Activated CD4-positive, alpha-beta memory T cell treated with anti-CD3 and anti-CD28 coated beads for 36 hours (primary cell): ENCODE results near the gene SHROOM3. TPM values are rescaled to one million over a fixed set of nuclear protein-coding genes. Genes with fewer than 3 reads are reported as not detected.
"Not testable (repeated sequence)": the region's sequence is repeated elsewhere in the genome, so short reads cannot be mapped to it uniquely, and the experiment has no call there.

Experiments
- CTCF ChIA-PET: fragments of 350-600 bp; sonication (Branson Sonifier 250); formaldehyde crosslinking; loops from one replicate; lab custom pipeline; 2021; ENCODE audit warnings: antibody characterized with exemption, inconsistent platforms; lab: Charles Lee
- POLR2A ChIA-PET: fragments of 350-600 bp; sonication (Branson Sonifier 250); formaldehyde crosslinking; loops from one replicate; lab custom pipeline; 2021; ENCODE audit warnings: antibody characterized with exemption; lab: Charles Lee
- DNase-seq: peaks from one replicate; pipeline ENCODE4 v3.0.0-alpha.2; 2020
- H3K27ac Mint-ChIP-seq: one replicate; pipeline ENCODE4 v1.8.0; 2021; ENCODE audit warnings: mixed read lengths
- H3K27me3 Mint-ChIP-seq: one replicate; pipeline ENCODE4 v1.8.0; 2021; ENCODE audit warnings: mixed read lengths
- H3K36me3 Mint-ChIP-seq: one replicate; pipeline ENCODE4 v1.8.0; 2021; ENCODE audit warnings: mixed read lengths
- H3K4me1 Mint-ChIP-seq: one replicate; pipeline ENCODE4 v1.8.0; 2021; ENCODE audit warnings: low read depth, mixed read lengths
- H3K4me3 Mint-ChIP-seq: one replicate; pipeline ENCODE4 v1.8.0; 2021; ENCODE audit warnings: mild to moderate bottlenecking, mixed read lengths
- H3K9me3 Mint-ChIP-seq: one replicate; pipeline ENCODE4 v1.8.0; 2021; ENCODE audit warnings: mixed read lengths
- intact Hi-C: fragments of 100-400 bp; cut with micrococcal nuclease; formaldehyde crosslinking; loops from one replicate; pipeline ENCODE4 v1.15.1; 2023
- total RNA-seq, 2 experiments: library from RNA; stranded (reverse); gene quantifications; one replicate each; pipeline ENCODE4 v1.2.3, GENCODE V29; 2021

The SHROOM3 gene
- total RNA-seq, 2 experiments from 2014 or later = not detected

DNA sequence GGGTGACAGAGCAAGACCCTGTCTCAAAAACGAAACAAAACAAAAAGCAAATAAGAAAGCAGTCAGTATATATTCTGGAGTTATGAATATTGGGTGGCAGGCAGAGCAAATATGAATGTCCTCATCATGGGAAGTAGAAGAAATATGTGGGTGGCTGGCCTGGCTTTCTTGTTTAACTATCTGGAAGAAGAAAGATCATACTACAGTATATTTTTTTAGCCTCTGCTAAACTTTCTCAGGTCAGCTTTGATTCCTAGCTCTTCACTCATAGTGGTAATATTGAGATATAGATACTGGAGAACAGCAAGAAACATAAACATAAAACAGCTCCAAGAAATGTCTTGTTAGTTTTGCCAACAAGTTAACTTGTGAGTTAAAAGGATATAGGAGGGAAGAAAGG lies 270.4 kb downstream of the SHROOM3 start:
- intact Hi-C loops = no loop called here
- H3K27me3 Mint-ChIP-seq = peaks cover 11% of the 10 kb centered on the region
- no peak overlapping the region for H3K27ac Mint-ChIP-seq
- ChIA-PET CTCF (no interaction called here), POLR2A (no interaction called here)
- no peaks in the 10 kb centered on the region for H3K36me3 Mint-ChIP-seq
- no peaks in the 10 kb centered on the region for H3K4me1 Mint-ChIP-seq
- no peaks in the 10 kb centered on the region for H3K9me3 Mint-ChIP-seq
- no peak for DNase-seq
- no peak overlapping the region for H3K4me3 Mint-ChIP-seq

DNA sequence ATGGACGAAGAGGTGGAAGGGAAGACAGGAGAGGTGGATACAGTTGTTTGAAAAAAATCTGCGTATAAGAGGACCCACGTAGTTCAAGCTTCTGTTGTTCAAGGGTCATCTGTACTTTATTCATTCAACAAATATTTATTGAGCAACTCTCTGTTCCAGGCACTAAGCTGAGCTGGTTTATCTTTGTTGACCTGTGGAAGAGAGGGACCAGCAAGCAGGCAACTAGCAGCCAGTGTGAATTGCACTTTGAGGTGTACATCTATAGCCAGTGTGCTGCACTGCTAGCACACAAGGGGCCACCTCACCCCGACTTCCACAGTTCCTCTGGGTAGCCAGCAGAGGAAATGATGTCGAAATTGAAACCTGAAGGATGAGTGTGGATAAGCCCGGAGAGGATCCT lies 271.6 kb downstream of the SHROOM3 start:
- H3K4me1 Mint-ChIP-seq = no peaks in the 10 kb centered on the region
- H3K4me3 Mint-ChIP-seq = no peak overlapping the region
- H3K27me3 Mint-ChIP-seq = peaks cover 9% of the 10 kb centered on the region
- H3K36me3 Mint-ChIP-seq = no peaks in the 10 kb centered on the region
- H3K27ac Mint-ChIP-seq = no peak overlapping the region
- CTCF ChIA-PET = no interaction called here
- intact Hi-C loops = no loop called here
- POLR2A ChIA-PET = no interaction called here
- no peaks in the 10 kb centered on the region for H3K9me3 Mint-ChIP-seq
- DNase-seq = no peak

- intact Hi-C loops = no loop called here
- Mint-ChIP-seq H3K4me3 (no peak overlapping the region), H3K27me3 (peaks cover 9% of the 10 kb centered on the region), H3K9me3 (no peaks in the 10 kb centered on the region), H3K36me3 (no peaks in the 10 kb centered on the region), H3K4me1 (no peaks in the 10 kb centered on the region), H3K27ac (no peak overlapping the region)
- CTCF ChIA-PET = no interaction called here
- POLR2A ChIA-PET = no interaction called here
- DNase-seq = no peak
These were observed 274.1 kb downstream of the SHROOM3 start for GRCh38 chr4:76708971-76709771.

DNA sequence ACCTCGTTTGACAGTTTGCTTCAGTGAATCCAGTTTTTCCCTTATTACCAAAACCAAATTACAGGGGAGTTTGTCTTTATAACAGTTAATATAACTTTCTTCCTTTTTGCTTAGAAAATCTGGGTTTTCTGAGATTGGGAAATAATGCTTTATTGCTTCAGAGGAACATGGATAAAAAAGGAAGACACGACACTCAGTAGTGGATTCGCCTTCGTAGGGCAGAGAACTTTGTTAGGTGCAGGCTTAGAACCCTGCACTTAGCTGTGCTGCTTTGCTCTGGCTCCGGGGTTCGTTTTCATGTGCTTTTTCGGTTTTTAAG lies 274.7 kb downstream of the SHROOM3 start:
- no peaks in the 10 kb centered on the region for H3K9me3 Mint-ChIP-seq
- no peaks in the 10 kb centered on the region for H3K36me3 Mint-ChIP-seq
- no peak overlapping the region for H3K27ac Mint-ChIP-seq

GRCh38 chr4:76712564-76712963 lies 277.5 kb downstream of the SHROOM3 start:
- H3K27me3 Mint-ChIP-seq = peaks cover 4% of the 10 kb centered on the region
- POLR2A ChIA-PET = no interaction called here
- H3K9me3 Mint-ChIP-seq = no peaks in the 10 kb centered on the region
- CTCF ChIA-PET = interaction anchor here (0.8 kb wide), 1 partner anchor 10 kb away, joined by 3 read pairs; no protein-coding TSS in a partner anchor
- intact Hi-C loops = no loop called here
- DNase-seq = no peak
- no peaks in the 10 kb centered on the region for H3K4me1 Mint-ChIP-seq
- no peaks in the 10 kb centered on the region for H3K36me3 Mint-ChIP-seq
- no peak overlapping the region for H3K27ac Mint-ChIP-seq
- no peak overlapping the region for H3K4me3 Mint-ChIP-seq

More for the DNA sequence above, 274.7 kb downstream of the SHROOM3 start:
- intact Hi-C loops = no loop called here
- CTCF ChIA-PET = no interaction called here
- H3K4me1 Mint-ChIP-seq = no peaks in the 10 kb centered on the region
- H3K4me3 Mint-ChIP-seq = no peak overlapping the region
- POLR2A ChIA-PET = no interaction called here
- peaks cover 9% of the 10 kb centered on the region for H3K27me3 Mint-ChIP-seq
- no peak for DNase-seq

DNA sequence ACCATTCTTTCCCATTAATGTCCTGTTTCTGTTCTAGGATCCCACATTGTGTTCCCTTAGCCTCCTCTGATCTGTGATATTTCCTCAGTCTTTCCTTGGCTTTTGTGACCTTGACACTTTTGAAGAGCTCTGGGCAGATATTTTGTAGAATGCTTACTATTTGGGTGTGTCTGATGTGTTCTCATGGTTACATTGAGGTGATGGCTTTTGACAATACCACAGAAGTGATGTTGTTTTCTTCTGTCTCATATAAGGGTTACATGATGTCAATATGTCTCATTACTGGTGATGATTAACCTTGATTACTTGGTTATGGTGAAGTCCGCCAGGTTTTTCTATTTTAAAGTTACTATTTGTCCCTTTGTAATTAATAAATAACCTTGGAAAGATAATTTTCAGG lies 279.2 kb downstream of the SHROOM3 start:
- Mint-ChIP-seq H3K9me3 (no peaks in the 10 kb centered on the region), H3K4me1 (no peaks in the 10 kb centered on the region), H3K27ac (no peak overlapping the region), H3K36me3 (no peaks in the 10 kb centered on the region), H3K27me3 (peaks cover 7% of the 10 kb centered on the region), H3K4me3 (no peak overlapping the region)
- POLR2A ChIA-PET = no interaction called here
- intact Hi-C loops = no loop called here
- DNase-seq = no peak
- CTCF ChIA-PET = no interaction called here

DNA sequence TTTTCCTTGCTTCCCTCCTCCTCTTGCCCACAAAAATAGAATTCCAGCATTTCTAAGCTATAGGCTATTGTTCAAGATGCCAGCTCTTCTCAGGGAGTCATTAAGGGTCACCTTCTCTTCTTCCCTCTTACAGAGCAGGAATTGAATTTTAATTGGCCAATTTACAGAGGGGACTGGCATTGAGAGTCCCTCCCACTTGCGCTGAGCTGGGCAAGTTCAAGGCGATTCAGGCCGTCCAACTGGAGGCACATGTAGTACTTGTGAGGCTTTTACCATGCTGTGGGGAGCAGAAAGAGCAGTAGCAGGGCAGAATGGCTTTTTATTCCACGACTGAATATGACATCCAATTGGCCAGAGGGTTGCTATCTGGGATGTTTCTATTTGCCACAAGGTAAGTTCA lies 281.0 kb downstream of the SHROOM3 start:
- Mint-ChIP-seq H3K27me3 (peaks cover 3% of the 10 kb centered on the region), H3K4me1 (no peaks in the 10 kb centered on the region), H3K4me3 (no peak overlapping the region), H3K27ac (no peak overlapping the region), H3K36me3 (no peaks in the 10 kb centered on the region), H3K9me3 (no peaks in the 10 kb centered on the region)
- POLR2A ChIA-PET = no interaction called here
- DNase-seq = no peak
- CTCF ChIA-PET = interaction anchor here (1.0 kb wide), 1 partner anchor 10 kb away, joined by 3 read pairs; no protein-coding TSS in a partner anchor
- intact Hi-C loops = no loop called here

DNA sequence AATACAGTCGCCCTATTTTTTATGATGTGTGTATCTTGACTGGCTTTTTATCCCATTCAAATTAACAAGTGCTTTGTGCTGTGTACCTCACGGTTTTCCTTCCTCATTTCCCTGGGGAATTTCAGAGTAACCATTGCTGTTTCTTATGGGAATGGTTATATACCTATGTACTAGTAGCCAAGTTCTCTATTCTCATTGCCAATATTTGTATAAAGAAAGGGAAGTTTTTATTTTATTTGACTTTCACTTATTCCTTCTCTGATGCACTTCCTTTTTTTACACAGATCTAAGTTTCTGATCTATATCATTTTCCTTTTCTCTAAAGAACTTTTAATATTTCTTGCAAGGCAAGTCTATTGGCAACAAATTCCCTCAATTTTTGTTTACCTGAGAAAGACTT lies 281.6 kb downstream of the SHROOM3 start:
- Mint-ChIP-seq H3K4me1 (no peaks in the 10 kb centered on the region), H3K4me3 (no peak overlapping the region), H3K36me3 (no peaks in the 10 kb centered on the region), H3K27me3 (peaks cover 3% of the 10 kb centered on the region), H3K9me3 (no peaks in the 10 kb centered on the region), H3K27ac (no peak overlapping the region)
- DNase-seq = no peak
- ChIA-PET CTCF (no interaction called here), POLR2A (no interaction called here)
- intact Hi-C loops = no loop called here

DNA sequence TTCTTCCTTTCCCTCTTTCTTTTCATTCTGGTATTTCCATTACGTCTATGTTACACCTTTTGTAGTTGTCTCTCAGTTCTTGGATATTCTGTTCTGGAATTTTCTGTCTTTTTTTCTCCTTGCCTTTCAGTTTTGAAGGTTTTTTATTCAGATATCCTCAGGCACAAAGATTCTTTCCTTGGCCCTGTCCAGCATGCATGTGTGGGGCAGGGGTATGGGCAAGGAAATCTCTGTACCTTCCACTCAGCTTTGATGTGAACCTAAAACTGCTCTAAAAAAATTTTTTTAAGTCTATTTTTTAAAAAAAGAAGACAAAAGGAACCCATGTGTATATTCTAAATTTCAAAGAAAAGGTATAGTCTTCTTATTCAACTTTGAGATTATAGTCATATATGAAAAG lies 282.4 kb downstream of the SHROOM3 start:
- H3K4me1 Mint-ChIP-seq = no peaks in the 10 kb centered on the region
- no peaks in the 10 kb centered on the region for H3K9me3 Mint-ChIP-seq
- H3K27ac Mint-ChIP-seq = no peak overlapping the region
- DNase-seq = no peak
- no peaks in the 10 kb centered on the region for H3K36me3 Mint-ChIP-seq
- H3K4me3 Mint-ChIP-seq = no peak overlapping the region
- CTCF ChIA-PET = no interaction called here
- H3K27me3 Mint-ChIP-seq = peaks cover 3% of the 10 kb centered on the region
- POLR2A ChIA-PET = interaction anchor here (1.3 kb wide), 1 partner anchor 12 kb away, joined by 3 read pairs; no protein-coding TSS in a partner anchor
- intact Hi-C loops = no loop called here

GRCh38 chr4:76718021-76718420 lies 283.0 kb downstream of the SHROOM3 start:
- Mint-ChIP-seq H3K9me3 (no peaks in the 10 kb centered on the region), H3K4me1 (no peaks in the 10 kb centered on the region), H3K27me3 (peaks cover 3% of the 10 kb centered on the region), H3K27ac (no peak overlapping the region), H3K4me3 (no peak overlapping the region), H3K36me3 (no peaks in the 10 kb centered on the region)
- ChIA-PET POLR2A (interaction anchor here (1.3 kb wide), 1 partner anchor 11 kb away, joined by 3 read pairs; no protein-coding TSS in a partner anchor), CTCF (interaction anchor here (0.6 kb wide), 1 partner anchor 210 kb away, joined by 4 read pairs; no protein-coding TSS in a partner anchor)
- DNase-seq = no peak
- intact Hi-C loops = no loop called here

GRCh38 chr4:76718831-76719230 lies 283.8 kb downstream of the SHROOM3 start:
- Mint-ChIP-seq H3K9me3 (no peaks in the 10 kb centered on the region), H3K4me3 (no peak overlapping the region), H3K27ac (no peak overlapping the region), H3K36me3 (no peaks in the 10 kb centered on the region), H3K4me1 (no peaks in the 10 kb centered on the region), H3K27me3 (peaks cover 3% of the 10 kb centered on the region)
- ChIA-PET CTCF (interaction anchor here (0.6 kb wide), 1 partner anchor 211 kb away, joined by 4 read pairs; no protein-coding TSS in a partner anchor), POLR2A (no interaction called here)
- DNase-seq = no peak
- intact Hi-C loops = no loop called here

DNA sequence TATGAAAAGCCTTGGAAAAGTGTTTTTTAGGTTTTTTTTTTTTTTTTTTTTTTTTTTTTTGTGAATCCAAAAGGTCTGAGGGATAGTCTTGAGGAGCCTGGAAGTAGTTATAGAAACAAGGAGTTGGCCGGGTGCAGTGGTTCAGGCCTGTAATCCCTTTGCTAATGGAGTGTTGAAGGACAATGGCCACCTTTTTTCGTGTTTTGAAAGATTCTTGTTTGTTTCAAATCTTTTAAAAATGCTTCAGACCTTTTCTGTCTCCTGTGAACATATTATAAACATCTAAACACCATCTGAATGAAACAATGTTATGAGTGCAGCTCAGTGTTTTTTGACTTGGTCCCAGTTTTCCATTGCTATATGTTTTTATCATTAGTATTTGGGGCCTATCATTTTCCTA lies 285.1 kb downstream of the SHROOM3 start:
- intact Hi-C loops = no loop called here
- no peaks in the 10 kb centered on the region for H3K4me1 Mint-ChIP-seq
- no peaks in the 10 kb centered on the region for H3K9me3 Mint-ChIP-seq
- no peak for DNase-seq
- no peak overlapping the region for H3K4me3 Mint-ChIP-seq
- H3K27ac Mint-ChIP-seq = no peak overlapping the region
- no peaks in the 10 kb centered on the region for H3K36me3 Mint-ChIP-seq
- peaks cover 3% of the 10 kb centered on the region for H3K27me3 Mint-ChIP-seq
- ChIA-PET CTCF (interaction anchor here (1.0 kb wide), 1 partner anchor 40 kb away, joined by 3 read pairs; no protein-coding TSS in a partner anchor), POLR2A (no interaction called here)

- H3K4me1 Mint-ChIP-seq, H3K36me3 Mint-ChIP-seq, DNase-seq, intact Hi-C loops, POLR2A ChIA-PET, H3K9me3 Mint-ChIP-seq, H3K27ac Mint-ChIP-seq, H3K4me3 Mint-ChIP-seq, H3K27me3 Mint-ChIP-seq: not testable (repeated sequence)
- CTCF ChIA-PET = interaction anchor here (1.1 kb wide), 1 partner anchor 9 kb away, joined by 3 read pairs; no protein-coding TSS in a partner anchor
These were observed 287.1 kb downstream of the SHROOM3 start for GRCh38 chr4:76722146-76722545.
